H9 (cell line): Measurements from ENCODE around the gene LLCFC1. TPM values are rescaled to one million over a fixed set of nuclear protein-coding genes. Genes with fewer than 3 reads are reported as not detected.

Experiments
- DNase-seq: peaks from one replicate; pipeline ENCODE4 v3.0.0-alpha.2; 2017
- H2AFZ ChIP-seq: one replicate; pipeline ENCODE4 v1.6.1; 2013; ENCODE audit warnings: mild to moderate bottlenecking, low read length, control low read depth, moderate library complexity
- H2AK5ac ChIP-seq: 2 replicates; pipeline ENCODE4 v1.6.1; 2013; ENCODE audit warnings: low read length, control low read depth, mixed read lengths; ENCODE audit not compliant: insufficient read length
- H2BK120ac ChIP-seq: one replicate; pipeline ENCODE4 v1.6.1; 2013; ENCODE audit warnings: low read depth, mild to moderate bottlenecking, low read length, control low read depth, inconsistent platforms; ENCODE audit not compliant: poor library complexity, severe bottlenecking
- H2BK12ac ChIP-seq: 2 replicates; pipeline ENCODE4 v1.6.1; 2013; ENCODE audit warnings: low read length, control low read depth, mixed read lengths, low read depth; ENCODE audit not compliant: insufficient read length
- H2BK15ac ChIP-seq: 2 replicates; pipeline ENCODE4 v1.6.1; 2013; ENCODE audit warnings: low read depth, low read length, control low read depth
- H2BK20ac ChIP-seq: one replicate; pipeline ENCODE4 v1.6.1; 2013; ENCODE audit warnings: low read depth, mild to moderate bottlenecking, low read length, control low read depth, inconsistent platforms; ENCODE audit not compliant: poor library complexity, severe bottlenecking
- H2BK5ac ChIP-seq: 2 replicates; pipeline ENCODE4 v1.6.1; 2013; ENCODE audit warnings: low read length, control low read depth, mixed read lengths; ENCODE audit not compliant: insufficient read length
- H3K14ac ChIP-seq: 2 replicates; pipeline ENCODE4 v1.6.1; 2013; ENCODE audit warnings: low read length, control low read depth; ENCODE audit not compliant: insufficient read depth
- H3K18ac ChIP-seq: 2 replicates; pipeline ENCODE4 v1.6.1; 2013; ENCODE audit warnings: low read depth, mild to moderate bottlenecking, mixed read lengths, low read length, control low read depth; ENCODE audit not compliant: insufficient read length
- H3K23ac ChIP-seq: 2 replicates; pipeline ENCODE4 v1.6.1; 2013; ENCODE audit warnings: low read length, control low read depth, mixed read lengths, low read depth; ENCODE audit not compliant: insufficient read length
- H3K23me2 ChIP-seq: 2 replicates; pipeline ENCODE4 v1.6.1; 2013; ENCODE audit warnings: low read depth, mild to moderate bottlenecking, mixed read lengths, low read length, control low read depth; ENCODE audit not compliant: insufficient read length, poor library complexity, severe bottlenecking
- H3K27ac ChIP-seq: 2 replicates; pipeline ENCODE4 v1.5.1; 2013; ENCODE audit warnings: low read length, control low read depth, mixed read lengths, low read depth; ENCODE audit not compliant: insufficient read length
- H3K27me3 ChIP-seq: 2 replicates; pipeline ENCODE4 v1.6.1; 2013; ENCODE audit warnings: low read length, control low read depth, inconsistent platforms; ENCODE audit not compliant: insufficient read depth
- H3K4ac ChIP-seq: 2 replicates; pipeline ENCODE4 v1.6.1; 2013; ENCODE audit warnings: low read depth, mild to moderate bottlenecking, control low read depth, inconsistent platforms, low read length, moderate library complexity
- H3K4me1 ChIP-seq: 2 replicates; pipeline ENCODE4 v1.6.1; 2013; ENCODE audit warnings: low read length, control low read depth, inconsistent platforms; ENCODE audit not compliant: insufficient read depth
- H3K4me2 ChIP-seq: 2 replicates; pipeline ENCODE4 v1.6.1; 2013; ENCODE audit warnings: low read length, control low read depth, mixed read lengths; ENCODE audit not compliant: insufficient read length, insufficient read depth
- H3K56ac ChIP-seq: 2 replicates; pipeline ENCODE4 v1.6.1; 2013; ENCODE audit warnings: low read depth, mild to moderate bottlenecking, mixed read lengths, low read length, control low read depth; ENCODE audit not compliant: insufficient read length
- H3K79me1 ChIP-seq: 2 replicates; pipeline ENCODE4 v1.6.1; 2013; ENCODE audit warnings: low read depth, mild to moderate bottlenecking, moderate library complexity, low read length, control low read depth, inconsistent platforms; ENCODE audit not compliant: insufficient read depth, poor library complexity, severe bottlenecking
- H3K79me2 ChIP-seq: 2 replicates; pipeline ENCODE4 v1.6.1; 2013; ENCODE audit warnings: low read length, control low read depth, inconsistent platforms; ENCODE audit not compliant: insufficient read depth
- H3K9ac ChIP-seq: 2 replicates; pipeline ENCODE4 v1.6.1; 2013; ENCODE audit warnings: low read length, control low read depth, mixed read lengths; ENCODE audit not compliant: insufficient read length; ENCODE audit errors: extremely low read depth
- H3K9me3 ChIP-seq: one replicate; pipeline ENCODE4 v1.6.1; 2013; ENCODE audit warnings: low read depth, low read length, inconsistent platforms; ENCODE audit not compliant: control insufficient read depth
- H3T11ph ChIP-seq: one replicate; pipeline ENCODE4 v1.6.1; 2013; ENCODE audit warnings: mild to moderate bottlenecking, low read length, control low read depth, inconsistent platforms
- H4K20me1 ChIP-seq: one replicate; pipeline ENCODE4 v1.6.1; 2013; ENCODE audit not compliant: control insufficient read depth, insufficient read length, insufficient read depth
- H4K5ac ChIP-seq: 2 replicates; pipeline ENCODE4 v1.6.1; 2013; ENCODE audit warnings: low read depth, mild to moderate bottlenecking, mixed read lengths, low read length, control low read depth; ENCODE audit not compliant: insufficient read length
- H4K8ac ChIP-seq: replicated peaks from 2 replicates; pipeline ENCODE4 v1.6.1; 2013; ENCODE audit warnings: low read length, control low read depth, mixed read lengths, low read depth; ENCODE audit not compliant: insufficient read length
- H4K91ac ChIP-seq: 2 replicates; pipeline ENCODE4 v1.6.1; 2013; ENCODE audit warnings: low read depth, mild to moderate bottlenecking, moderate library complexity, mixed read lengths, low read length, control low read depth; ENCODE audit not compliant: insufficient read length
- H3K27ac Mint-ChIP-seq, 3 experiments: 2 replicates in 2 of 3; 3 replicates in 1 of 3; pipeline ENCODE4 v1.8.0; 2020 to 2021; ENCODE audit warnings: mixed read lengths in 3 of 3, mild to moderate bottlenecking in 1 of 3, moderate library complexity in 1 of 3
- H3K27me3 Mint-ChIP-seq: 2 replicates; pipeline ENCODE4 v1.8.0; 2021; ENCODE audit warnings: low read depth, mild to moderate bottlenecking, moderate library complexity, mixed read lengths
- H3K36me3 Mint-ChIP-seq, 3 experiments: 2 replicates in 2 of 3; 3 replicates in 1 of 3; pipeline ENCODE4 v1.8.0; 2020 to 2021; ENCODE audit warnings: low read depth in 3 of 3, mixed read lengths in 3 of 3; ENCODE audit not compliant: insufficient read depth in 1 of 3
- H3K4me1 Mint-ChIP-seq, 2 experiments: 2 replicates each; pipeline ENCODE4 v1.8.0; 2020; ENCODE audit warnings: mixed read lengths in 2 of 2
- H3K4me3 Mint-ChIP-seq, 2 experiments: 2 replicates in 1 of 2; 3 replicates in 1 of 2; pipeline ENCODE4 v1.8.0; 2020 to 2021; ENCODE audit warnings: mild to moderate bottlenecking in 2 of 2, mixed read lengths in 2 of 2, moderate library complexity in 1 of 2
- H3K9me3 Mint-ChIP-seq, 2 experiments: 2 replicates in 1 of 2; 3 replicates in 1 of 2; pipeline ENCODE4 v1.8.0; 2020; ENCODE audit warnings: mild to moderate bottlenecking in 2 of 2, mixed read lengths in 2 of 2, moderate library complexity in 1 of 2
- CTCF ChIP-seq: fragments of 200-600 bp; sonication (generic); conservative IDR thresholded peaks from 3 replicates; pipeline ENCODE4 v1.8.0; 2021; ENCODE audit warnings: antibody characterized with exemption, mild to moderate bottlenecking
- WGBS: extraction: QIAGEN DNeasy Blood & Tissue Kit; methylation state at CpG from one replicate; pipeline ENCODE4 v1.1.7; 2013; ENCODE audit warnings: missing lambda C conversion rate, low lambda C conversion rate, mixed read lengths; ENCODE audit not compliant: insufficient read length; ENCODE audit errors: extremely low coverage; 5-methylcytosine and 5-hydroxymethylcytosine counted together
- total RNA-seq: library from RNA; stranded (reverse); gene quantifications from 2 replicates; pipeline ENCODE4 v1.2.1, GENCODE V29; 2021

Gene LLCFC1
- total RNA-seq, 1 experiment from 2014 or later, result not detected

GRCh38 chr7:142913051-142913450 lies 26.2 kb upstream of the LLCFC1 start:
- Histone ChIP-seq H3K27ac (no peak overlapping the region), H3K79me1 (no peaks in the 10 kb centered on the region), H3K4me2 (no peak overlapping the region), H2BK20ac (no peak overlapping the region), H3K4me1 (no peaks in the 10 kb centered on the region), H3T11ph (no peak overlapping the region), H3K4ac (no peak overlapping the region), H4K91ac (no peak overlapping the region), H2BK5ac (no peak overlapping the region), H2BK120ac (no peak overlapping the region), H3K23me2 (no peaks in the 10 kb centered on the region), H4K5ac (no peak overlapping the region), H2AK5ac (no peak overlapping the region), H3K9me3 (no peaks in the 10 kb centered on the region), H2AFZ (no peak overlapping the region), H3K23ac (no peak overlapping the region), H4K20me1 (no peaks in the 10 kb centered on the region), H2BK15ac (no peak overlapping the region), H3K9ac (no peak overlapping the region), H3K14ac (no peak overlapping the region), H2BK12ac (no peak overlapping the region), H3K56ac (no peak overlapping the region), H3K79me2 (no peaks in the 10 kb centered on the region), H3K18ac (no peak overlapping the region), H4K8ac (no peak overlapping the region), H3K27me3 (no peaks in the 10 kb centered on the region)
- TF ChIP-seq CTCF, result no peak
- no peak overlapping the region for H3K27ac Mint-ChIP-seq
- no CpG with 5 or more reads among the region's 3 CpGs for WGBS
- H3K4me1 Mint-ChIP-seq, result peaks cover 4 to 7% of the 10 kb centered on the region in 2 experiments
- no peak overlapping the region for H3K4me3 Mint-ChIP-seq
- H3K36me3 Mint-ChIP-seq, result no peaks in the 10 kb centered on the region
- H3K9me3 Mint-ChIP-seq, result peaks cover 0 to 3% of the 10 kb centered on the region in 2 experiments; a peak in 1 of 5 replicates
- no peak for DNase-seq
- peaks cover 14% of the 10 kb centered on the region for H3K27me3 Mint-ChIP-seq
